GM19043 (cell line): ENCODE data around the gene SLAIN1.
"Not testable (repeated sequence)": the region's sequence is repeated elsewhere in the genome, so short reads cannot be mapped to it uniquely, and the experiment has no call there.

Experiments used
- ATAC-seq: cut with Tn5 transposase; IDR thresholded peaks from one replicate; pipeline ENCODE4 v1.9.1; 2021; ENCODE audit warnings: low read depth; ENCODE audit not compliant: unreplicated experiment

Gene SLAIN1

DNA sequence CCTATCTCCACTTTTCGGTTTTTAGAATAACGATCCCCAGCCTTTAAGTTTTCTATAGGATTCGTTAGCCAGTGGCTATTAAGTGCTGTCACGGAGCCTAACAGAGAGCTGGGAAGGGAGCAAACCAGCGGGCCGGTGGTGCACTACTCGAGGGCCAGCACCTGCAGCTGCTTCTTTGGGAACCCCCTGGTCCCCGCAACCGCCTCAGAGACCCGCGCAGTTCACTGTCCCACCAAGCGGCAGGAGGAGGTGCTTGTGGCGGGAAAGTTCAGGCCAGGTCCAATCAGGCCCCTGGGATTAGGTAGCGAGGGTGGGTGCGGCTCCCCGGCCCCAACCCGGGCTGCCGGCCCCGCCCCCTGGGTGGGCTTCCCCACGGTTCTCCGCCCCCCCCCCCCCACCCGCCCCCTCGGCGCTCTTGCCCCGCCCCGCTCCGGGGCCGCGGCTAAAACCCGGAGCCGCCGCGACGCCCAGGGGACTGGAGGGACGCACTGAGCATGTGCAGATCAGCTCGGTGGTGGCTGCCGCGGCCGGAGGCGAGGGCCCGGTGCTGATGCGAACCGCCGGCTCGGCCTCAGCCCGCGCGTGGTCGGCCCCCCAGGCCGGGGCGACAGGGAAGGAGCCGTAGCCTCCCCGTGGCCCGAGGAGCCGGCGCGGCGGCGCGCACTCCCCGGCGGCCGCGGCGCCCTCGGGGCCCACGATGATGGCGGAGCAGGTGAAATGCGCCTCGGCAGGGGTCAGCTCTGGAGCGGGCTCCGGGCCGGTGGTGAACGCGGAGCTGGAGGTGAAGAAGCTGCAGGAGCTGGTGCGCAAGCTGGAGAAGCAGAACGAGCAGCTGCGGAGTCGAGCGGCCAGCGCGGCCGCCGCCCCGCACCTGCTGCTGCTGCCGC, at the start of gene SLAIN1:
SLAIN1 (plus strand) TSS at position 471 of the 887 bp plus-strand sequence; CDS start at position 698, 227 bp downstream.
- peak; percentile 60 for ATAC-seq

DNA sequence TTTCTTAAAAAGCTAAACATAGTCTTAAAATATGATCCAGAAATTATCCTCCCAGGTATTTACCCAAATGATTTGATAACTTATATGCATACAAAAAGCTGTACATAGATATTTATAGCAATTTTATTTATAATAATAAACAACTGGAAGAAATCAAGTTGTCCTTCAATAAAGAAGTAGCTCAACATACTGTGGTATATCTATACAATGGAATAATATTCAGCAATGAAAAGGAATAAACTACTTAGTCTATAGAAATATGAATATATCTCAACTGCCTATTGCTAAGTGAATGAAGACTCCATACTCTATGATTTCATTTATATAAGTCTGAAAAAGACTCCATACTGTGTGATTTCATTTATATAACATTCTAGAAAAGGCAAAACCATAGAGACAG, 47.1 kb upstream of the SLAIN1 start:
- ATAC-seq = no peak

DNA sequence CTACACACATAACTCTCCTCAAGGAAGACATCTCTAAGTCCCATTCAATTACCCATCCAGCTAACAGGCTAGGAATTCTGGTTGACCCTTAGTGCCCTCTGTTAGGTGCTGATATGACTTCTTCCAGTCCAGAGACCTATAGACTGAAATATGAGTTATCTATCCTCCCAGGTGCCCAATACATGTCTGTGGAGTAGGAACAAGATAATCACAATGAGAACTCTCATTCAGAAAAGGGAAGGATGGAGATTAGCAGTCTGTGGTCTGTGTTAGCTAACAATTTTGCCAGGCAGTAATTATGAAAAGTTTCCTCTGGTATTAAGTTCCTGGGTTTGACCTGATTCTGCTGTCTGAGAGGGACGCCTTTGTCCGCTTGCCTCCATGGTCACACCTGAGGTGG, 44.2 kb upstream of the SLAIN1 start:
- no peak for ATAC-seq

DNA sequence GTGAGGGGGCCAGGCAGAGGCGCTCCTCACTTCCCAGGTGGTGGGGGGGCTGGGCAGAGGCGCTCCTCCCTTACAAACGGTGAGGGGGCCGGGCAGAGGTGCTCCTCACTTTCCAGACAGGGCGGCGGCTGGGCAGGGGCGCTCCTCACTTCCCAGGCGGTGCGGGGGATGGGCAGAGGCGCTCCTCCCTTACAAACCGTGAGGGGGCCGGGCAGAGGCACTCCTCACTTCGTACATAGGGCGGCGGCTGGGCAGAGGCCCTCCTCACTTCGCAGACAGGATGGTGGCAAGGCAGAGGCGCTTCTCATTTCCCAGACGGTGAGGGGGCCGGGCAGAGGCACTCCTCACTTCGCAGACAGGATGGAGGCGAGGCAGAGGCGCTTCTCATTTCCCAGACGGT, 37.5 kb upstream of the SLAIN1 start:
- not testable (repeated sequence) for ATAC-seq

DNA sequence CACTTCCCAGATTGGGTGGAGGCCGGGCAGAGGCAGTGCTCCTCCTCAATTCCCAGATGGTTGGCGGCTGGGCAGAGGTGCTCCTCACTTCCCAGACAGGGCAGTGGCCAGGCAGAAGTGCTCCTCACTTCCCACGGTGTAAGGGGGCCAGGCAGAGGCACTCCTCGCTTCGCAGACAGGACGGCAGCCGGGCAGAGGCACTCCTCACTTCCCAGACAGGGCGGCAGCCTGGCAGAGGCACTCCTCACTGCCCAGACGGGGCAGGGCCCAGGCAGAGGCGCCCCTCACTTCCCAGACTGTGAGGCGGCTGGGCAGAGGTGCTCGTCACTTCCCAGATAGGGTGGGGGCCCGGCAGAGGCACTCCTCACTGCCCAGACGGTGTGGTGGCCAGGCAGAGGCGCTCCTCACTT, 36.6 kb upstream of the SLAIN1 start:
- ATAC-seq = no peak

DNA sequence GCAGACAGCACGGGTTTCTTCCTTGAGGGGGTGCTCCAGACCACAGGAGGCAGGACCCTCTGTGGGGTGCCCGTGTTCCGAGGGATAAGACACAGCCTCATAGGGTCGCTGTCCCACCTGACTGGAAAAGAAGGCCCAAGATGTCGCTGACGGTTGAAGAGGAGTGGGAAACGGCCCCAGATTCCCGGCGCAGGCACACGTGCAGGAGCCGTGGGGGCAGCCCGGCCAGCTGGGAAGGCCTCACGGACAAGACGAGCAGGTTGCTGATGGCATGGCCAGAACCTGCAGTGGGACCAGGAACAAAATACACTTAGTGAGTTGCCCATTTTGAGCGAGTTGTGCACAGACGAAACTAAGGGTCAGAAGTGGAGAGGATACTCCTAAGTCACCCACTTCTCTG, 35.2 kb upstream of the SLAIN1 start:
- ATAC-seq = not testable (repeated sequence)

DNA sequence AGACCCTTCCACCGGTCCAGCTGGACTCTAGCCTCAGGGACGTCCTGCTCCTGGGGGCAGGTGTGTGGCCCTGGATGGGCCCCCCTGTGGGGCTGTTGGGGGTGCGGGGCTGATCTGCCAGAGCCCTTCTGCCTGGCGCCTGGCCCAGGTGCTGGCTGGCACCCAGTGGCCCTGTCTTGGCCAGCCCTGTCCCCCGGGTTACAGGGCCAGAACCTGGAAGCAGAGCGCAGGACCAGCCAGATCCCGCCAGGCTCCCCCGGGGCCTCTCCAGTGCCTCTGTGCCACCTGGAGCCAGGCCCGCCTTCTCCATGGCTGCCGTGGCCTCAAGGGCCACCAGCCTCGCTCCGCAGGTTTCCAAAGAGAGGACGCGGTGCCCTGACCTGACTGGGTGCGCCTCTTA, 34.7 kb upstream of the SLAIN1 start:
- not testable (repeated sequence) for ATAC-seq

DNA sequence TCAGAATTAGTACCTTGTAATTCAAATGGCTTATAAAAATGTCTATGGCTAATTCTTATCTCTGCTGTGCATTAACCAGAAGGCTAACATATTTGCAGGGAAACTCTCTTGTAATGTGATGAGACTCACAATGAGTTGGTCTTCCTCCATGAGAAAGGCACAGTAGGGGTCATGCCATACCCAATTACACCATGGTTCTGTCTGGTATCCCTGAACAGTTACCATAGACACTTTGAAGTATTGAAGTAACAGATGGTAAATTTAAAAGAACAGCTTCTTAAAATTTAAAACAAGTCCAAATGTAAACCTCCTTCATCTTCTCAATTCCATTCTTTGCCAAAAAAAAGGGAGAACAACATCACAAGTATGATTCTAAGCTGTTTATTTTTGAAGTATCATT, 22.6 kb upstream of the SLAIN1 start:
- no peak for ATAC-seq

DNA sequence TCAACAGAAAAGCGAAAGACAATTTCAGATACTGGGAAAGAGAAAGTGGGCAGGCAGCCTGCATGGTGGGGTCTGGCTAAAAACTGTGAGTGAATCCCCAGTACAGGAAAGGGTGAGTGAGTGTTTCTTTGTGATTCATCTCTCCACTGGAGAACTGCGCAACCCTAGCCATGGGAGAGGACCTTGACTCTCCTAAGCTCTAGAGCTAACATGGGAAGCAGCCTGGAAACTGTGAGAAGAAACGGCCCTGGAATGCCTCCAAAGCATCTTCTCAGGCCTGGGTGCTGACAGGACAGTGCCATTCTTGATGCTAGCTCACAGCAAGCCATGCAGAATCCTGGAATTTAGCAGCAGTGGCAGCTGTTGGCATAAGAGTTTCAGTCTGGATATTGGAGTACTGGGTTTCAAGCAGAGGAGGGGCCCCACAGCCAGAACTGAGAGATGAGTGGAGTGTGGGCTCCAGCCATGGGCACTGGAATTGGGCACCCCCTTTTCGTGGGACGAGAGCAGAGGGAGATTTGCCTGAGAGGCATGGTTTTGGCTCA, 18.7 kb upstream of the SLAIN1 start:
- no peak for ATAC-seq

DNA sequence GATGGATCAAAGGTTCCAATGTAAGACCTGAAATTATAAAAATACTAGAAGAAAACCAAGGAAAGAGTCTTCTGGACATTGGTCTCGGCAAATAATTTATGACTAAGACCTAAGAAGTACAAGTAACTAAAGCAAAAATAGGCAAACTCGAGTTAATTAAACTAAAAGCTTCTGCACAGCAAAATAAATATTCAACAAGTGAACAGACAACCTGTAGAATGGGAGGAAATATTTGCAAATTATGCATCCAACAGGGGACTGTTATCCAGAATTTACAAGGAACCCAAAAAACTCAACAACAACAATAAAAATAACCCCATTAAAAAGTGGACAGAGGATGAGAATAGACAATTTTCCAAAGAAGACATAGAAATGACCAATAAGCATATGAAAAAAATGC, 9.7 kb upstream of the SLAIN1 start:
- ATAC-seq = no peak

DNA sequence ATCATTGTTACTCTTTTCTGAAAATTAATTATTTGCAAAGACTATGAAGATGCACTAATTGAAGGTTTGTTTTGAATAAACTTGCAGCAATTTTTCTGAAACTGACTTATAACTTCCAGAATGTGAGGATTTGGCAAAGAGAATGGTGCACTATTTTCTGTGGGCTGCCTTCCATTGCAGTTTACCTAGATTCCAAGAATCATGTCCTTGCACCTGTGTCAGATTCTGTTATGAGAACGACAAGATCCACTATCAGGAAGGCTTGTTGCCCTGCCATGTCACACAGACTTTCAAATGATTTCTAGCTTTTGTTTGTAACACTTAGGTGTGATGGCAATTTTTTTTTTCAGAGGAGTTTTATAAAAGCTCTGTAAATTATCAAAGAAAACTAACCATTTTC, 5.6 kb upstream of the SLAIN1 start:
- ATAC-seq = no peak

DNA sequence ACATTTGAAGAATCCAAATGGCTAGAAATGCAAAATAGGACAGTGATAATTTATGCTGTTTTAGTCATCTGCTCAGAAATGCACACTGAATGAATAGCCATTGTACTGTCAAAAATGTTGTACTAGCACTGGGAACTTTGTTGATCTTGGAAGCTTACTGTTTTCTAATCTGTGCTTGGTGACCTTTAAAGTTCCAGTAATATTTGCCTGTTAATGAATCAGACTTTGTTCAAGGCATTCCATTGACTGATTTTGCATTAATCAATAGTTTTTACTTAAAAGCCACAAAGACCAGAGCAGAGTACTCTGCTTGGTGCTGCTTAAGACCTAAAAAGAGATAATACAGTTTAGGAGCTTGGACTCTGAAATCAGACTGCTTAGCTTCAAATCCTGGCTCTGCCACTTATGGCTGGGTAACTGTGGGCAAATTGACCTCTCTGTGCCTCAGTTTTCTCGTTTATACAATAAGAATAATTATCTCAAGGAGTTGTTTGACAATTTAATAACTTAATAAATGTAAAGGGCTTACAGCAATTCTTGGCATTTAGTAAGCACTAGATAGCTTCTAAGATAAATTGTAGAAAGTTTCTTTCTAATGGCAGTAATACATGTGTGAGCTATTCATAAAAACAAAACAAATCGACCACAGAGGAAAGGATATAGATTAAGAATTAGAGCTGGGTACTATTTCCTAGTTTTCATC, 4.6 kb upstream of the SLAIN1 start:
- ATAC-seq = no peak

DNA sequence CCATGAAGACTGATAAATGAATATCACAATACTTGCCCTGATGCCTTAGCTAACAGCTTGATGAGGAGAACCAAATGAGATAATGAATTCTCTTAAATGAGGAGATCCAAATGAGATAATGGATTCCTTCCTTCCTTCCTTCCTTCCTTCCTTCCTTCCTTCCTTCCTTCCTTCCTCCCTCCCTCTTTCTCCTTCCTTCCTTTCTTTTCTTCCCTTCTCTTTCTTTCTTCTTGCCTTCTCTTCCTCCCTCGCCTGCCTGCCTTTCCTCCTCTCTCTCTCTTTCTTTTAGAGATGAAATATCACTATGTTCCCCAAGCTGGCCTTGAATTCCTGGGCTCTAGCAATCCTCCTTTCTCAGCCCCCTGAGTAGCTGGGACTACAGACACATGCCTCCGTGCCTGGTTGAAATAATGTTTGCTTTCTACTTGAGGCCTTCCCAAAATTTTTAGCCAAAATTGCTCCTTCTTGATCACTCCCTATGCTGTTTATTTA, 4.0 kb upstream of the SLAIN1 start:
- no peak for ATAC-seq

DNA sequence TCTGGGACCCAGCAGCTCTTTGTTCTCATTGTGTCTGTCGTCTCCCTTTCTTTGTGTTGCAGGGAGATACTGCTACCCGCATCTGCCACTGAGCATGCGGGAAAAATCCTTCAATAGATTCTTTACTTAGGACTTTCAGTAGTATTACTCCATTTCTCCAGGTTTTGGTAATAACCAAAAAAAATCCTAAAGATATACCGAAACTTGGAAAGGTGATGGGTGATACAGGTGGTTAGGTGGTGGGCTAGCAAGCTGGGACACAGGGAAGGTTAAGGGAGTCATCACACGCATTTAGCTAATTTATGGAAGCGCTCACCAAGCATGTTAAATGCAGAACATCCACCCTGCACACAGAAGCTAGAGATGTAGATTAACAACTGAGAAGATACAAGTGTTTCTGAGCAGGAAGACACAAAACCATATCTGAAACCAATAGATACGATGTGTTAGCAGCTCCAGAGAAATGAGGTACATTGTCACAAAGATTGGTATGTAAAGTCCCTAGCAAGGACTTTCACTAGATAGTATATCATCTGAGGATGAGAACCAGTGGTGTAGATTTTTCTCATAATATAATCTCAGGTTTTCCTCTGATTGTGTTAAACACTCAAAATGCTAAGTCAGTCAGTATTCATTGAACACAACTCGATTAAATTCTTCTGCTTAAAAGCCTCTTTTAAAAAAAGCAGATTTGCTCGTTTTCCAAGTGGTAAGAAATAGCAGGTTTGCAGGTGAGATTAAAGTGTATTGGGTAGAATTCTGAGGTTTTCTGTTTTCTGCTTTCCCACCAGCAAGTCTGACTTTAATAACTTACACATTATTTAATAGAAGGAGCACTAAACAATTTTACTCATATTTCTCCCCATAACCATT, 1.2 kb upstream of the SLAIN1 start:
- ATAC-seq = no peak

DNA sequence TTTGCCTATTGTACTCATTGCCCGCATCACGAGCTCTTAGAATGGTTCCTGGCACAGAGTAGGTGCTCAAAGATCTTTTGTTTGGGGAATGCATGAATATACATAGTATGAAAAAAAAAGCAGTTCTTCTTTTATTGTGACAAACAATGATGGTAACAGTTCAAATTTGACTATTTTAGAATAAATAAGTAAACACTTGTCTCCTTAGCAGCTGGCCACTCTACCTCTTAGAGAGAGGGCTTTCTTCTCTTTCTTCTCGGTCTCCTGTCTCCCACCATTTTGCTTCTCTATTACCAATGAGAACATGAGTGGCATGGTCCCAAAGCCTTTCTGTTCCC, 639 bp upstream of the SLAIN1 start:
- ATAC-seq = peak; percentile 0

DNA sequence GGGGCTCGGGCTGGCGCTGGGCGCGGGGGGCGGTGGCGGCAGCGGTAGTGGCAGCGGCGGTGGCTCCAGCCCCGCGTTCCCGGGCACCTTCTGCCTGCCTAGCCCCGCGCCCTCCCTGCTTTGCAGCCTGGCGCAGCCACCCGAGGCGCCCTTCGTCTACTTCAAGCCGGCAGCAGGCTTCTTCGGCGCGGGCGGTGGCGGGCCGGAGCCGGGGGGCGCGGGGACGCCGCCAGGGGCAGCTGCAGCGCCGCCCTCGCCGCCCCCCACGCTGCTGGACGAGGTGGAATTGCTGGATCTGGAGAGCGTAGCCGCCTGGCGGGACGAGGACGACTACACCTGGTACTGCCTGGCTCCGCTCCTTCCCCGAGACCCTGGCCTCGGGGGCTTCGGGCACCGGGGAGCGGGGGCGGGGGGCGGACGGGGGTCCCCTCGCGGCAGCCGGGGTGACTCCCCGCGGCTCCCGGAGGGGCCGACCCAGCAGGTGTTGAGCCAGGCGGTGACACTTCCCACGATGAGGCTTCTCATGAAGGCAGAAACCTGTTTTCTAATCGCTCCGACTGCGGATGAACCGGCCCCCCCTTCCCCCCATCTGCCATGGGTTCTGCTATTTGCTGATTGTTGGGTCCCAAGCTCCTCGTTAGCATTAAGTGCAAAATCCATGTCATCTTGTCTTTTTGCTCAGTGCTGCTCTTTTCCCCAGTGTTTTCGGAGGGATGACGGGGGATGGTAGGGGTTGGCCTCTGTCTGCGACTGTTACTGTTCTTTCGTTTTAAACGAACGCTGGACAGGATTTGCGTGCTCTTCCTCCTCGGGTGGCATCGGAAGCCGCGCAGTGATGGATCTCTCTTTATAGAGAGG, 943 bp downstream of the SLAIN1 start:
- peak; percentile 31 for ATAC-seq

DNA sequence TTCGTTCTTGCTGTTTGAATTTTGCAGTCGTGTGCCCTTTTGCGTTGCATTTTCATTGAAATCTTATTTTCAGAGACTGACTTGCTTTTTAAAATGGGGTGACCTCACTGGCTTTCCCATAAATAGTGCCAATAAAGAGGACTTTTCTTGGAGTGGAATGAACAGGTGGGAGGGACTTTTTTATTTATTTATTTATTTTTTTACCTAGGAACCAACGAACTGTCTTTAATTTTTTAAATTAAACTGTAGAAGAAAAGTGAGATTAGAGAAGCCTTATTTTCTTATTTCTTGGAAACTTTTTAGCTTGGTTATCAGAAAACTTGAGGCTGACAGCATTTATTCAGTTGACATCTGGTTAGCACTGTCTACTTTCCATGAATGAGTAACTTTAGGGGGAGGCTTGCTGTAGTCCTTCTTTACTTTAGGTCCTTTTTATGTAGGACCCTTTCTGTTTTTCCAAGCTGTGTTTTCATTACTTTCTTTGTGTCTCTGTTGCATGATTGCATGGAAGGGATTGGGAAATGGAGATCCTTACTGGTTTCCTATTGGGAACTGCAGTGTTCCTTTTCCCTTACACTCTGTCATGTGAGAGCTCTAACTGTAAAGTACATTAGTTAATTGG, 1.7 kb downstream of the SLAIN1 start:
- no peak for ATAC-seq

DNA sequence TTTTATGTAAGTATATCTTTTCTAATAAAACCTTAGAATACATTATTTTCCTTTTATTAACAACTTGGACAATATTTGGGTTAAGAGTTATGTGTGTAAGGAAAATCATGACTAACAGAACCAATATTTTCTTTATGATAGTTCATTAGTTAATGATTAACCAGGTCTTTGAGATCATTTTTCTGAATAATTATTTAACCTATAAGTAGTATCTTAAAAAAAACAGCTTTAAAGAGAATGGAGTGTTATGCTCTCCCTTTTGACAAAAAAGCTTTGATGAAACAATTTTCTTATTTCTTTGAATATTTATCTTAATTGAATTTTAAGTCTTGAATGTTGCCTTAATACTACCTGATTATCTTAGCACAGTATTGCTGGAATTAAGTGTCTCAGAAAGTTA, 3.8 kb downstream of the SLAIN1 start:
- no peak for ATAC-seq

DNA sequence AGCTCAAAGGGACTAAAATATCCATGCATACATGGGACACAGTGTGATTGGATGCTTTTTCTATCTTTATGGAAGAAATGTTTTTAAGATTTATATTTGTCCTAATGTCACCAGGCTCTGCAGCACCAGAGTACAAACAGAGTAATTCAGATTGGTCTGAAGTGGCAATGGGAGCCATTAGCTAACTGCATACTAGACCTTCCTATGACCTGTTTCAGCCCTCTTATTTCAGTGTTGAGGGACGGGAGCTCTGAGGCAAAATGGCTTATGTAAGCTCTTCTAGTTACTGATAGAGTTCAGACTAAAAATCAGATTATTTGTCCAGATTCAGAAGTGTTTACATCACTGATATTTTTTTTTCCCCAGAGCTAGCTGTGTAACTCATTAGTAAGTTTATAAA, 4.9 kb downstream of the SLAIN1 start:
- ATAC-seq = no peak
